Measurements from ENCODE around the gene LETMD1.

Gene LETMD1

GRCh38 chr12:51017452-51017851, 30.7 kb upstream of the LETMD1 start:
- no peak overlapping the region for H3K4me3 ChIP-seq (ENCODE audit: control insufficient read depth, low read depth, low read length)
- no peak for DNase-seq (ENCODE audit: low read depth)
- TF ChIP-seq, protein P1, sequence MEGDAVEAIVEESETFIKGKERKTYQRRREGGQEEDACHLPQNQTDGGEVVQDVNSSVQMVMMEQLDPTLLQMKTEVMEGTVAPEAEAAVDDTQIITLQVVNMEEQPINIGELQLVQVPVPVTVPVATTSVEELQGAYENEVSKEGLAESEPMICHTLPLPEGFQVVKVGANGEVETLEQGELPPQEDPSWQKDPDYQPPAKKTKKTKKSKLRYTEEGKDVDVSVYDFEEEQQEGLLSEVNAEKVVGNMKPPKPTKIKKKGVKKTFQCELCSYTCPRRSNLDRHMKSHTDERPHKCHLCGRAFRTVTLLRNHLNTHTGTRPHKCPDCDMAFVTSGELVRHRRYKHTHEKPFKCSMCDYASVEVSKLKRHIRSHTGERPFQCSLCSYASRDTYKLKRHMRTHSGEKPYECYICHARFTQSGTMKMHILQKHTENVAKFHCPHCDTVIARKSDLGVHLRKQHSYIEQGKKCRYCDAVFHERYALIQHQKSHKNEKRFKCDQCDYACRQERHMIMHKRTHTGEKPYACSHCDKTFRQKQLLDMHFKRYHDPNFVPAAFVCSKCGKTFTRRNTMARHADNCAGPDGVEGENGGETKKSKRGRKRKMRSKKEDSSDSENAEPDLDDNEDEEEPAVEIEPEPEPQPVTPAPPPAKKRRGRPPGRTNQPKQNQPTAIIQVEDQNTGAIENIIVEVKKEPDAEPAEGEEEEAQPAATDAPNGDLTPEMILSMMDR (IDR thresholded peaks at IDR 0.05; ENCODE audit: control insufficient read depth, insufficient read depth, low read depth, low read length, missing control alignments): no peak

- DNase-seq (ENCODE audit: low read depth): no peak
- no peak overlapping the region for H3K4me3 ChIP-seq (ENCODE audit: control insufficient read depth, low read depth, low read length)
- TF ChIP-seq, protein P1 (IDR thresholded peaks at IDR 0.05; ENCODE audit: control insufficient read depth, insufficient read depth, low read depth, low read length, missing control alignments): no peak
Observed at GRCh38 chr12:51018956-51019355, 29.2 kb upstream of the LETMD1 start.

GRCh38 chr12:51019927-51020326, 28.2 kb upstream of the LETMD1 start:
- no peak for DNase-seq (ENCODE audit: low read depth)
- H3K4me3 ChIP-seq (ENCODE audit: control insufficient read depth, low read depth, low read length): no peak overlapping the region
- TF ChIP-seq, protein P1 (IDR thresholded peaks at IDR 0.05; ENCODE audit: control insufficient read depth, insufficient read depth, low read depth, low read length, missing control alignments): no peak

- H3K4me3 ChIP-seq (ENCODE audit: control insufficient read depth, low read depth, low read length): no peak overlapping the region
- DNase-seq (ENCODE audit: low read depth): no peak
Observed at GRCh38 chr12:51020448-51021182, 27.5 kb upstream of the LETMD1 start.

GRCh38 chr12:51021694-51022093, 26.4 kb upstream of the LETMD1 start:
- DNase-seq (ENCODE audit: low read depth): no peak
- H3K4me3 ChIP-seq (ENCODE audit: control insufficient read depth, low read depth, low read length): no peak overlapping the region
- TF ChIP-seq, protein P1 (IDR thresholded peaks at IDR 0.05; ENCODE audit: control insufficient read depth, insufficient read depth, low read depth, low read length, missing control alignments): no peak

More at GRCh38 chr12:51020448-51021182, 27.5 kb upstream of the LETMD1 start:
- TF ChIP-seq, protein P1 (IDR thresholded peaks at IDR 0.05; ENCODE audit: control insufficient read depth, insufficient read depth, low read depth, low read length, missing control alignments): no peak

- peak overlapping the region; percentile 87 for H3K4me3 ChIP-seq (ENCODE audit: control insufficient read depth, low read depth, low read length)
- TF ChIP-seq, protein P1 (IDR thresholded peaks at IDR 0.05; ENCODE audit: control insufficient read depth, insufficient read depth, low read depth, low read length, missing control alignments): no peak
- no peak for DNase-seq (ENCODE audit: low read depth)
Observed at GRCh38 chr12:51023625-51024382, 24.3 kb upstream of the LETMD1 start.

All from AG09309 (cell line).